Caco-2 (cell line): Measurements from ENCODE around the gene COIL. TPM values are rescaled to one million over a fixed set of nuclear protein-coding genes. Genes with fewer than 3 reads are reported as not detected.

ENCODE experiments used
- BruUV-seq: library from RNA; stranded (reverse); fragments of 400-500 nt; replicated peaks from 2 replicates; lab custom pipeline; 2021; lab: Mats Ljungman, UMichigan
- CTCF ChIA-PET: fragments of 300-600 bp; sonication (Branson Sonifier 250); formaldehyde crosslinking; loops from one replicate; lab custom pipeline; 2022; ENCODE audit warnings: antibody characterized with exemption; lab: Charles Lee
- POLR2A ChIA-PET: fragments of 300-600 bp; sonication (Branson Sonifier 250); formaldehyde crosslinking; loops from one replicate; lab custom pipeline; 2022; ENCODE audit warnings: antibody characterized with exemption; lab: Charles Lee
- DNase-seq, 2 experiments: peaks; one replicate each; pipeline versions ENCODE4 v3.0.0 to v3.0.0-alpha.2; 2020 to 2022
- H3K27me3 ChIP-seq: replicated peaks from 2 replicates; pipeline ENCODE4 v1.6.0; 2011; ENCODE audit warnings: low read length; ENCODE audit not compliant: control insufficient read depth, insufficient read depth
- H3K36me3 ChIP-seq: 2 replicates; pipeline ENCODE4 v1.5.1; 2011; ENCODE audit warnings: low read length; ENCODE audit not compliant: control insufficient read depth, insufficient read depth
- H3K4me1 ChIP-seq: fragments of 250-450 bp; sonication (Bioruptor Pico); 2 replicates; pipeline ENCODE4 v1.5.1; 2020; ENCODE audit warnings: mild to moderate bottlenecking
- H3K4me3 ChIP-seq: 2 replicates; pipeline ENCODE4 v1.5.1; 2011; ENCODE audit warnings: low read depth, mild to moderate bottlenecking, control low read depth, low read length
- H3K9me3 ChIP-seq: fragments of 250-450 bp; sonication (Bioruptor Pico); 2 replicates; pipeline ENCODE4 v1.5.1; 2020; ENCODE audit warnings: mild to moderate bottlenecking, moderate library complexity
- H3K27ac Mint-ChIP-seq: one replicate; pipeline ENCODE4 v1.8.0; 2022; ENCODE audit warnings: mixed read lengths; ENCODE audit not compliant: unreplicated experiment
- H3K27me3 Mint-ChIP-seq: one replicate; pipeline ENCODE4 v1.8.0; 2022; ENCODE audit warnings: mixed read lengths; ENCODE audit not compliant: insufficient read depth, unreplicated experiment
- H3K36me3 Mint-ChIP-seq: one replicate; pipeline ENCODE4 v1.8.0; 2022; ENCODE audit warnings: mild to moderate bottlenecking, mixed read lengths; ENCODE audit not compliant: insufficient read depth, unreplicated experiment
- H3K4me1 Mint-ChIP-seq: one replicate; pipeline ENCODE4 v1.8.0; 2022; ENCODE audit warnings: low read depth, mixed read lengths; ENCODE audit not compliant: unreplicated experiment
- H3K4me3 Mint-ChIP-seq: one replicate; pipeline ENCODE4 v1.8.0; 2022; ENCODE audit warnings: mild to moderate bottlenecking, moderate library complexity, mixed read lengths; ENCODE audit not compliant: unreplicated experiment
- H3K9me3 Mint-ChIP-seq: one replicate; pipeline ENCODE4 v1.8.0; 2022; ENCODE audit warnings: mixed read lengths; ENCODE audit not compliant: unreplicated experiment
- intact Hi-C: fragments of 100-400 bp; cut with micrococcal nuclease; formaldehyde crosslinking; loops from one replicate; pipeline ENCODE4 v1.10.0; 2022; ENCODE audit not compliant: unreplicated experiment
- total RNA-seq: library from RNA; stranded (reverse); gene quantifications from 2 replicates; pipeline ENCODE4 v1.2.3, GENCODE V29; 2022
- TF ChIP-seq, protein P1 (sequence below), 2 experiments: fragments of 200-600 bp in 1 of 2; IDR thresholded peaks; 1 replicate in 1 of 2; 2 replicates in 1 of 2; pipeline versions ENCODE4 v1.5.1 to v1.8.0; 2011 to 2022; ENCODE audit warnings: antibody characterized with exemption in 1 of 2, control low read depth in 1 of 2, inconsistent platforms in 1 of 2, low read depth in 1 of 2, low read length in 1 of 2, mild to moderate bottlenecking in 1 of 2, moderate library complexity in 1 of 2; ENCODE audit not compliant: insufficient read depth in 1 of 2, severe bottlenecking in 1 of 2, unreplicated experiment in 1 of 2

COIL gene
- total RNA-seq, 1 experiment from 2014 or later, result 27.0 TPM

DNA sequence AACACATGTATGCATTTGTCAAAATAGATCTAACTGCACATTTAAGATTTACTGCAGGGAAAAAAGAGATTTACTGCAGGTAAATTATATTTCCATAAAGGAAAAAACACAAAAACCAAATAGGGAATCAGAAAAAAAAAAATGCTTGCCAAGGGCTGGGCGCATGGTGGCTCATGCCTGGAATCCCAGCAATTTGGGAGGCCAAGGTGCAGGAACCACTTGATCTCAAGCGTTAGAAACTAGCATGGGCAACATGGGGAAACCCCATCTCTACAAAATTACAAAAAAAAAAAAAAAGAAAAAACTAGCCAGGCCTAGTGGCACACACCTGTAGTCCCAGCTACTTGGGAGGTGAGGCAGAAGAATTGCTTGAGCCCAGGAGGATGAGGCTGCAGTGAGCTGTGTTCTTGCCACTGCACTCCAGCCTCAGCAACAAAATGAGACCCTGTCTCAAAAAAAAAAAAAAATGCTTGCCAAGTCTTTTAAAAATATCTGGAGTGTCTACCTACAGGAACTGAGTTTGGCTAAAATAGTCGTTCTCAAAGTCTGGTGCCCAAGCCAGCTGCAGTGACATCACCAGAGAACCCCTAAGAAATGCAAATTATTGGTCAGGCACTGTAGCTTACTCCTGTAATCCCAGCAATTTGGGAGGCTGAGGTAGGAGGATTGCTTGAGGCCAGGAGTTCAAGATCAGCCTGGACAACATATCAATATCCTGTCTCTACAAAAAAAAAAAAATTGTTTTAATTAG lies 64.5 kb downstream of the COIL start:
- intact Hi-C loops, result no loop called here
- Mint-ChIP-seq H3K4me1 (peaks cover 7% of the 10 kb centered on the region), H3K27me3 (no peaks in the 10 kb centered on the region), H3K4me3 (no peak overlapping the region), H3K36me3 (peaks cover 60% of the 10 kb centered on the region), H3K27ac (no peak overlapping the region), H3K9me3 (peaks cover 11% of the 10 kb centered on the region)
- H3K9me3 ChIP-seq, result no peaks in the 10 kb centered on the region
- TF ChIP-seq, protein P1, sequence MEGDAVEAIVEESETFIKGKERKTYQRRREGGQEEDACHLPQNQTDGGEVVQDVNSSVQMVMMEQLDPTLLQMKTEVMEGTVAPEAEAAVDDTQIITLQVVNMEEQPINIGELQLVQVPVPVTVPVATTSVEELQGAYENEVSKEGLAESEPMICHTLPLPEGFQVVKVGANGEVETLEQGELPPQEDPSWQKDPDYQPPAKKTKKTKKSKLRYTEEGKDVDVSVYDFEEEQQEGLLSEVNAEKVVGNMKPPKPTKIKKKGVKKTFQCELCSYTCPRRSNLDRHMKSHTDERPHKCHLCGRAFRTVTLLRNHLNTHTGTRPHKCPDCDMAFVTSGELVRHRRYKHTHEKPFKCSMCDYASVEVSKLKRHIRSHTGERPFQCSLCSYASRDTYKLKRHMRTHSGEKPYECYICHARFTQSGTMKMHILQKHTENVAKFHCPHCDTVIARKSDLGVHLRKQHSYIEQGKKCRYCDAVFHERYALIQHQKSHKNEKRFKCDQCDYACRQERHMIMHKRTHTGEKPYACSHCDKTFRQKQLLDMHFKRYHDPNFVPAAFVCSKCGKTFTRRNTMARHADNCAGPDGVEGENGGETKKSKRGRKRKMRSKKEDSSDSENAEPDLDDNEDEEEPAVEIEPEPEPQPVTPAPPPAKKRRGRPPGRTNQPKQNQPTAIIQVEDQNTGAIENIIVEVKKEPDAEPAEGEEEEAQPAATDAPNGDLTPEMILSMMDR (IDR thresholded peaks at IDR 0.05; ENCODE audit: insufficient read depth in 1 of 2, low read depth in 1 of 2, low read length in 1 of 2, severe bottlenecking in 1 of 2, unreplicated experiment in 1 of 2), result no peak
- peaks cover 13% of the 10 kb centered on the region for H3K36me3 ChIP-seq
- no TSS peak for BruUV-seq
- no peak for DNase-seq
- no peaks in the 10 kb centered on the region for H3K27me3 ChIP-seq
- H3K4me1 ChIP-seq, result peaks cover 10% of the 10 kb centered on the region
- no peak overlapping the region for H3K4me3 ChIP-seq
- ChIA-PET CTCF (interaction anchor here (0.6 to 0.7 kb wide), 3 partner anchors 13 to 481 kb away, joined by 3 read pairs; no protein-coding TSS in a partner anchor), POLR2A (no interaction called here)

DNA sequence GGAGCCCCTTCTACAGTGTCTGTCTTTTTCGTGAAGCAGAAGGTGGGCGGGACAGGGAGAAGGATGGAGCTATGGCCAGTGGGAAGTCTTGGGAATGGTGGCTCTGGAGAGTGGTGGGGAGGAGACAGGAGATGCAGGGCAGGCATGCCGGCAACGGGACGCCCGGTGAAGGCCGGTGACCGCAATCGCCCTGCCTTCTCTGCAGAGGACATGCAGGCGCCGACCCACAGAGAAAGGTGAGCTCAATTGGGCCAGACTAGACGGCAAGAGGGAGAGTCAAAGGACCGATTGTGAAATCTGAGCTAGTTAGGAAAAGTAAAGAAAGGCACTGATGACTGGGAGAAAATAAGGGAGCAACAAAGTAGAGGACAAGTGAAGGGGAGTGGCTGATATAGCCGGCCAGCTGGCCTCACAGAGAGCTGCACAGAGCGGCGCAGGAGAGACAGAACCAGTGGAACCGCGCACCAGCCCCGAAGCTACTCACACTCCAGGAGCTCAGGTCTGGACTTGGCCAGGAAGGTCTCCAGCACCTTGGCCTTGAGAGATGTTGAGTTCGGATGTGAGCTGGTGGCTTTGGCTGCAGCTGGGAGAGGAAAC lies 65.9 kb downstream of the COIL start:
- TF ChIP-seq, protein P1 (IDR thresholded peaks at IDR 0.05; ENCODE audit: insufficient read depth in 1 of 2, low read depth in 1 of 2, low read length in 1 of 2, severe bottlenecking in 1 of 2, unreplicated experiment in 1 of 2), result no peak
- Mint-ChIP-seq H3K4me3 (no peak overlapping the region), H3K4me1 (peaks cover 7% of the 10 kb centered on the region), H3K27me3 (no peaks in the 10 kb centered on the region), H3K9me3 (peaks cover 11% of the 10 kb centered on the region), H3K27ac (peak overlapping the region; percentile 4), H3K36me3 (peaks cover 60% of the 10 kb centered on the region)
- peak in 1 of 2 experiments; percentile 28 for DNase-seq
- Histone ChIP-seq H3K4me1 (peaks cover 10% of the 10 kb centered on the region), H3K9me3 (no peaks in the 10 kb centered on the region), H3K4me3 (no peak overlapping the region), H3K36me3 (peaks cover 12% of the 10 kb centered on the region), H3K27me3 (no peaks in the 10 kb centered on the region)
- CTCF ChIA-PET, result no interaction called here
- BruUV-seq, result no TSS peak
- intact Hi-C loops, result no loop called here
- POLR2A ChIA-PET, result no interaction called here

DNA sequence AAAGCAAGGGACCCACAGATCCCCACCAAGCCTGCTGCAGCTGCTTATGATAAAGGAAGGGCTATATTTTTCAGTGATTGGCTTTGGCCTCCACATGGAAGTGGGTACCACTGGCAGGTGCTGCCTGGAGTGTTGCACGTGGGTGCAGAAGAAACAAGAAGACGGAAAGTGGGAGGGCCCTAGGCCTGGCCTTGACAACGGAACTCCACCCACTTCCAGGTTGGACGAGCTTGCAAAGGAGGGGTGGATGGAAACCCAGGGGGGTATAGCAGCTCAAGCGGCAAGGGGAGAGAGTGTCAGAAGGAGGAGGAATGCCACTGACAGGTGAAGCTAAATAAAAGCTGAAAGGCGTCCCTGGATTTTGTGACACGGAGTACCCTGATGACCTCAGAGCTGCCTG lies 67.3 kb downstream of the COIL start:
- peaks cover 16% of the 10 kb centered on the region for H3K9me3 Mint-ChIP-seq
- Histone ChIP-seq H3K27me3 (no peaks in the 10 kb centered on the region), H3K36me3 (peaks cover 12% of the 10 kb centered on the region), H3K4me1 (peaks cover 10% of the 10 kb centered on the region), H3K4me3 (no peak overlapping the region), H3K9me3 (no peaks in the 10 kb centered on the region; the same call in 1 of the 2 replicates)
- intact Hi-C loops, result no loop called here
- ChIA-PET CTCF (no interaction called here), POLR2A (no interaction called here)
- H3K4me3 Mint-ChIP-seq, result no peak overlapping the region
- no TSS peak for BruUV-seq
- peak in 1 of 2 experiments; percentile 30 for DNase-seq
- peaks cover 7% of the 10 kb centered on the region for H3K4me1 Mint-ChIP-seq
- no peaks in the 10 kb centered on the region for H3K27me3 Mint-ChIP-seq
- H3K36me3 Mint-ChIP-seq, result peaks cover 56% of the 10 kb centered on the region
- TF ChIP-seq, protein P1 (IDR thresholded peaks at IDR 0.05; ENCODE audit: insufficient read depth in 1 of 2, low read depth in 1 of 2, low read length in 1 of 2, severe bottlenecking in 1 of 2, unreplicated experiment in 1 of 2), result no peak
- no peak overlapping the region for H3K27ac Mint-ChIP-seq
